Measurements from ENCODE around the gene CYP1A2.

- TF ChIP-seq, protein P1, sequence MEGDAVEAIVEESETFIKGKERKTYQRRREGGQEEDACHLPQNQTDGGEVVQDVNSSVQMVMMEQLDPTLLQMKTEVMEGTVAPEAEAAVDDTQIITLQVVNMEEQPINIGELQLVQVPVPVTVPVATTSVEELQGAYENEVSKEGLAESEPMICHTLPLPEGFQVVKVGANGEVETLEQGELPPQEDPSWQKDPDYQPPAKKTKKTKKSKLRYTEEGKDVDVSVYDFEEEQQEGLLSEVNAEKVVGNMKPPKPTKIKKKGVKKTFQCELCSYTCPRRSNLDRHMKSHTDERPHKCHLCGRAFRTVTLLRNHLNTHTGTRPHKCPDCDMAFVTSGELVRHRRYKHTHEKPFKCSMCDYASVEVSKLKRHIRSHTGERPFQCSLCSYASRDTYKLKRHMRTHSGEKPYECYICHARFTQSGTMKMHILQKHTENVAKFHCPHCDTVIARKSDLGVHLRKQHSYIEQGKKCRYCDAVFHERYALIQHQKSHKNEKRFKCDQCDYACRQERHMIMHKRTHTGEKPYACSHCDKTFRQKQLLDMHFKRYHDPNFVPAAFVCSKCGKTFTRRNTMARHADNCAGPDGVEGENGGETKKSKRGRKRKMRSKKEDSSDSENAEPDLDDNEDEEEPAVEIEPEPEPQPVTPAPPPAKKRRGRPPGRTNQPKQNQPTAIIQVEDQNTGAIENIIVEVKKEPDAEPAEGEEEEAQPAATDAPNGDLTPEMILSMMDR (IDR thresholded peaks at IDR 0.05) = no peak
- no peak for TF ChIP-seq POLR2A (IDR thresholded peaks at IDR 0.05)
These were observed 52.8 kb downstream of the CYP1A2 start for GRCh38 chr15:74801311-74801997.
